GF-D8 (cell line): ENCODE data around the gene HOXD10.

Source experiments
- DNase-seq: peaks from one replicate; lab custom pipeline; 2025; lab: John Stamatoyannopoulos, UW

Gene HOXD10

DNA sequence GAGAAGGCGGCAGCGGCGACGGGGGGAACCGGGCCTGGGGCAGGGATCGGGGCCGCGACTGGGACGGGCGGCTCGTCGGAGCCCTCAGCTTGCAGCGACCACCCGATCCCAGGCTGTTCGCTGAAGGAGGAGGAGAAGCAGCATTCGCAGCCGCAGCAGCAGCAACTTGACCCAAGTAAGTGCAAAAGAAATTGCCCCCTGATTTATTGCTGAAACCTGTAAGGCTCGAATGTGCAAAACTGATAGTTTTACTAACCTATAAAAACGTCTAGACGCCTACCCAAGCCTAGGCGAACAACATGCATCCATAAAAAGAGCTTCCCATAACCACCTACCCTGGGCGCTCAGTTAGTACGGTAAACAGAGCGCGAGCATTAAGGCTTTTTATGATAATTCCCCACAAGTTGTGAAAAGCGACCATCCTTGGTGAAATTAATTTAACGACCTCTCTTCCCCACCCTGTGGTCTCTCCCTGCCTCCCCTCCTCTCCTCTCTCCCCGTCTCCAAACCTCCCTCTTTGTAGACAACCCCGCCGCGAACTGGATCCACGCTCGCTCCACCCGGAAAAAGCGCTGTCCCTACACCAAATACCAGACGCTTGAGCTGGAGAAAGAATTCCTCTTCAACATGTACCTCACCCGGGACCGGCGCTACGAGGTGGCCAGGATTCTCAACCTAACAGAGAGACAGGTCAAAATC lies 7.0 kb downstream of the HOXD10 start:
- DNase-seq: no peak

DNA sequence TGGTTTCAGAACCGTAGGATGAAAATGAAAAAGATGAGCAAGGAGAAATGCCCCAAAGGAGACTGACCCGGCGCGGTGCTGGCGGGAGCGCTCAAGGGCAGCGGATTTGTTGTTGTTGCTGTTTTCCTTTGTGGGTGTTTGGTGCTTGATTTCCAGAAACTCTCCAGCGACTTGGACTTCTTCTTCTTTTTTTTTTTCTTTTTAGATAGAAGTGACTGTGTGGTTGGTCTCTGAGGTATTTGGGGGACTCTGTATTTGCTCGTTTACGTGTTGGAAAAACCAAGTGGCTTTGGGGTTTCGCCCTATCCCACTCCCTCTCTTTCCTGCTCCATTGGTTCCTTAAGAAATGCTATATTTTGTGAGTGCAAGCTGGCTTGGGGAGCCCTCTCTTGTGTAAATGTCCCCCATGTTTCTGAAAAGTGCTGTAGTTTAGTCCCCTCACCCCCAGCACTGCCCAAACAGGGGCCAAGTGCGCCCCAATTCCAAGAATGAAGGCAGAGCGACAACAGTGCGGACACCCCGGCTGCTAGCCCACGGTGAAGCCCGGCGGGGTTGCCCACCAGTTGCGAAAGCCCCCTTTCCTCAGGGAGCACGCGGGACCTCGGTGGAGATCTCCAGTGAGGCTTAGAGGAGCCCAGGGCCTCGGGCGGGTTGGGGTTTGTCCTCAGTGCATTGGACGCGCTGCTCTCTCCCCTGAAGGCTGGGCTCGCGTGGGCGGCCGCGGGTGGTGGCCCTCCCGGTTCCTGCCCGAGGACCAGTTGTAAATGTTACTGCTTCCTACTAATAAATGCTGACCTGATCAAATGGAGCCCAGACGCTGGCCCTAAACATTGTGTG lies 7.8 kb downstream of the HOXD10 start:
- no peak for DNase-seq

DNA sequence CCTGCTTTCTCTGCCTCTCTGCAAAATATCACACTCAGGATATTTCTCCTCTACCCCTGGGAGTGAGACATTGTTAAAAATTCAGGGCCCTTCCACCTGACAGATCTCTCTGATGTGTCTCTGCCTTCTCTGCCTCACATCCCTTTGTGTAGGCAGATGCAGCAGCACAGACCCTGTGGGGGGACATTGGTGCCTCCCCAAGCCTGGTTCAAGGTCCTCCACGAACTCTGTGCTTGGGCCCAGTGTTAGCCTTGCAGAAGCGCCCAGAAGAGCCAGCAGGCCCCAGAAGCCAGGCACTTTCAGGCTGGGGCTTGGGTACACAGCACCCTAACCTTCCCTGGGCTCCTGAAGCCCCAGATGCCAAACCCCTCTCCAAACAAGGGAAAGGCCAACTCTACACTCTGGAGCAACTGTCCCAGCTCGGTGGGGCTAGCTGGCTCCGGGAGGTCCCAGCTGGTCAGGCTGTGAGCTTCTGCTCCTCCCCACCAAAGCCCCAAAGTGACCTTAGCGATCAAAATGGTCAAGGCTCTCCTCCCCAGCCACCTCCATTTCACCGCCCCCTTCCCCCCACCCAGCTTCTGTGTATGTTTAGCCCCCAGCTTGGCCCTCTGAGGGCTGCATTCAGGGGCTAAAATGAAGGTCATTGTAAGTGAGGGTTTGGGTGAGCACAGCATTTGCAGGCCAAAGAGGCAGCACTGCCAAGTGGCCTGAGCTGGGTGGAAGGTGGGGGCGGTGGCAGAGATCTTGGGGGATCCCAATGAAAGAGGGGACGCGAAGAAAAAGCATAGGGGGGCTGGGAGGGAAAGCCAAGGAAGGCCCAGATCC lies 8.6 kb downstream of the HOXD10 start:
- DNase-seq: no peak

DNA sequence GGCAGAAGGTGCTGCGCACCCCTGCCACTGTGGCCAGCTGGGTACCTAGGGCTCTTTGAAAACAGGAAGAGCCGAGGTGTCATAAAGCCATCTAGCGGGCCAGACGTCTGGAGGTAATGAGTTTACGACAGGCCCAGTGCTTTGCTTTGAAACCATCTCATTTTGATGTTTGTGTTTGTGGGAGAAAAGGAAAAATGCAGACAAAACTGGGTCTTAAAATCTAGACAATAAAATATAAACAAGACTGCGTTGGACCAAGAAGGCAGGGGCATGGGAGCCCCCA lies 9.1 kb downstream of the HOXD10 start:
- no peak for DNase-seq

DNA sequence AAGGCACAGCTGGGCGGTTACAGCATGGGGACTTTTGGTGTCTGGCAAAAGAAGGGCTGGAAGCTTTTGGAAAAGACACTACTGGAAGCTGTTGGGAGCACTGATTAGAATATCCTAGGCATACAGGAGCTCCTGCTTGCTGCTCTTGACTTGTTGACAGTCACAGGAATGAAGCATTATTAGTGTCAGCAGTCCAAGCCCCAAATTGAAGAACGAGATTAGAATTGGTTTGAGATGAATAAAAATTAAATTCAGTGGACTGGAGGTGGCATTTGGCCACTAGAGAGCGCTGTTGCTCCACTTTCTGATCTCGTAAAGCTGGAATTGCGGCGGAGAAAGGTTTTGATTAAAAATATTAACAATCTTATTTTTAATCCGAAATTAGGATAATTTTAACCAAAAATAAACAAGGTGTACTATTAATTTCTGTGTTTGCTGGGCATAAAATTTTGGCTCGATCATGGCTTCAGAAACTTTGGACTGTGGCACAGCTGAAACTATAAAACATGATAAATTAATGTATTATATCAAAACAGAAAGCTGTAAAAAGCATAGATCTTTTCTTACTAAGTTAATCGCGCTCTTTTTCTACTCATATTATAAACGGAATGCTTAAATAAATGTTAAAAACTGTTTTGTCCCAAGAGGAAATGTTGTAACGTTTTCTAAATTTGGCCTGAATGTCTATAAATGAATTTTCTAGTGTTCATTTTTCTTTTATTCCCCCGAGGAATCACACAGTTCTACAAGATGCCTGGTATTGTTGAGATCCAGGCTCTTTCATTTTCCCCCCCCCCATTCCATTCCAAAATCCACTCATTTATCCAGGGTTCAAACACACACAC lies 10.6 kb downstream of the HOXD10 start:
- DNase-seq: no peak

DNA sequence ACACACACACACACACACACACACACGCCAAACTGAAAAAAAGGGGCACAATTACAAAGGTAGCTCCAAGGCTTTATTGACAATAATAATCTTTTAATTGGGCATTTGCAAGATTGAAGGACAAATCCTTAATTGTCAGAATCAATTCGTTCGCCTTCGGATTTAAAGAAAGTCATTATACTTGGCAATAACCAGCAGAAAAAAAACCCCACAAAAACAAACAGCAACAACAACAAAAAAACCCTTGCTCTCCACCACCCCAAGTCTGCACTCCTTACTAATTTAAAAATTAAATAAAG lies 11.1 kb downstream of the HOXD10 start:
- no peak for DNase-seq

DNA sequence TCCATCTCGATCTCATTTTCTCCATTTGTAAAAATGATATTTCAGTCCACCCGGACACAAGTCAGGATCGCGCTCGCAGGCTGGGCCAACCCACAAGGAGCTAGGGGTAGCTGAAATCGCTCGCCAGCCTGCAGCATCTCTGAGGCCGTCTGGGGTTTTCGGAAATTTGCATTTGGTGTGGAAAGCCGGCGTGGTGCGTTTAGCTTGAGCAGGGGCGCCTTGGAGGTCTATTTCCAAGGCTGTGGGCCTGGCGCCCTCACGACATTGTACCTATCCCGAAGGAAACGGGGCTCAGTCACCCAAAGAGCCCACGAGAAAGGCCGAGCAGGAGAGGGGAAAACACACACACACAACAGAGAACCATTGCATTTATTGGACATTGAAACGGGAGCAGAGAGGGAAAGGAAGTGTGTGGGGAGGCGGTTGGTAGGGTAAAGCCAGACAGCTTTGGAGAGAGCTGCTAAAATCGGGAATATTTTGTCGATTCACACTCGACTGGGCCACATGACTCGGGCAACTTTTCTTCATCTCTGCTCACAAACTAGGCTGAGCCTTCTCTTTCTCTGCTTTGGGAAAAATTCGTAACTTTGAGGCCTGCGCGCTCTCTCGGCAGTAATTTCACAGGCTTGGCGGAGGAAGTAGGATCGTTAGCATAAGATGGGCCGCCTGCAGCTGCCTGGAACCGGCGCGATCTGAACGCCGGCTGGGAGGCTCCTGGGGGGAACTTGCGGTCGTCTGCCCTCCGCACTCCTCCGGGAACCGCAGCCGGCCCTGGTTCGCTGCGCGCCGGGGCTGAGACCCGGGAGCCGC lies 11.8 kb downstream of the HOXD10 start:
- no peak for DNase-seq

DNA sequence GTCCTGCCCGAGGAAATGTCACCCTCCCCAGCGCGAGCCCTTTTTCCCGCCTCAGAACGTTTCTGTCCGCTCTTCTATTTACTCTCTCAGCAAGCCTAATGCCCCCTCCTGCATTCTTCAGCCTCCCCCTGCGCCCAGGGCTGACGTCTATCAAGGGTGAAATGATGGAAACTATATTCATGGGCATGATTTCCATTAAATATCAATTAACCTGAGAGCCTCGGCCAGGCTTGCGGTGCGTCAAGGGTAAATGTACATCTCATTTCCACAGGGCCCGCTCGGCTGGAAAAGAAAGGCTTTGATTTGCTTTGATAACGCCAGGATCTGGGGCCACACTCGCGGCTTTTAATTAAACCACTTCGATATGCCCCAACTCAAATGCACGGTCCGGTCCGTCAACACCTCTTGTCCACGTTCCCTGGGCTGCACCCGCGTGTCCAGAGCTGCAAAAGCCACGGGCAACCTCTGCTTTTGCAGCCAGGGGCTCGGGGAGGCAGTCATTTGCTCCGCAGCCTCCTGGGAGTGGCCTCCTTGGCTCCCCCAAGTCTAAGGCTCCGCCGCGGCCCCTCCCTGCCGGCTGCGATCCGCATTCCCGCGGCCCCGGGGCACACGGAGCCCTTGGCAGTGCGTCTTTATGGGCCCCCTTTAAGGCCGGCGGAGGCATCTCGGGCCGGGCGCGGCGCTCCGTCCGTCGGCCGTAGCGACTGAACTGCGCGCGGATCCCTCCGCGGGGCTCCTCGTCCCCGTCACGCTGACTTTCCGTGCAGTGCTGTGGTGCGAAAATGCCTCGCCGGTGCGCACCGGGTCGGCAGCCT lies 12.6 kb downstream of the HOXD10 start, which contains the start of gene HOXD8:
Gene HOXD8 (plus strand): TSS at position 724 of the 815 bp plus-strand sequence. CDS start 662 bp downstream, outside the sequence.
- no peak for DNase-seq

DNA sequence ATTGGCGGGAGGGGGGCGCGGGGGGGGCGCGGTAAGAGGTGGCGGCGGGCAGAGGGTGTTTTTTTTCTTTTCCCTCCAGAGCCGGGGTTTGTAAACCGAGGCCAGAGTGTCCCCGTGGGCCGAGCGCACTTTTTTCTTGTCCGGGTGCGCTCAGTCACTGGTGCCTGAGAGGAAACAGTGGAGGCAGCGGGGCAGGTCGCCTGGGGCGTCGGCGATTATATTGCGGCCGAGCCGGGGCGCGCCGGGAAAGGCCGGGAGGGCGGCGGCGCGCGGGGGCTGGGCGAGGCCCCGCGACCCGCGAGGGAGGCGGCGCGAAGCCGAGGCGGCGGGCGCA lies 13.2 kb downstream of the HOXD10 start:
- DNase-seq: no peak

DNA sequence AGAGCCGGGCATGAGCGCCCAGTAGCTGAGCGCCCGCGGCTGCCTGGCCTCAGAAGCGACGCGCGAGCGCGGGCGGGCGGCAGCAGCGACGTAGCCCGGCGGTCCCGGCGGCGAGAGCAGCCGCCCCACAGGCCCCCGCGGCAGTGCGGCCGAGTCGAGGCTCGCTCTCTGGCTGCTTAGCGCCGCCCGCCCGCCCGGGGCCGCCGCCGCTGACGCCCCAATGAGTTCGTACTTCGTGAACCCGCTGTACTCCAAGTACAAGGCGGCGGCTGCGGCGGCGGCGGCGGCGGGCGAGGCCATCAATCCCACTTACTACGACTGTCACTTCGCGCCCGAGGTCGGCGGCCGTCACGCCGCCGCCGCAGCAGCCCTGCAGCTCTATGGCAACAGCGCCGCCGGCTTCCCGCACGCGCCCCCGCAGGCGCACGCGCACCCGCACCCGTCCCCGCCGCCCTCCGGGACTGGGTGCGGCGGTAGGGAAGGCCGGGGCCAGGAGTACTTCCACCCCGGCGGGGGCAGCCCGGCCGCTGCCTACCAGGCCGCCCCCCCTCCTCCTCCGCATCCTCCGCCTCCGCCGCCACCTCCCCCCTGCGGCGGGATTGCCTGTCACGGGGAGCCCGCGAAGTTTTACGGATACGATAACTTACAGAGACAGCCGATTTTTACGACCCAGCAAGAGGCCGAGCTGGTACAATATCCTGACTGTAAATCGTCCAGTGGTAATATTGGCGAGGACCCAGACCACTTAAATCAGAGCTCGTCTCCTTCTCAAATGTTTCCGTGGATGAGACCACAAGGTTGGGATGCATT lies 13.8 kb downstream of the HOXD10 start:
- no peak for DNase-seq

DNA sequence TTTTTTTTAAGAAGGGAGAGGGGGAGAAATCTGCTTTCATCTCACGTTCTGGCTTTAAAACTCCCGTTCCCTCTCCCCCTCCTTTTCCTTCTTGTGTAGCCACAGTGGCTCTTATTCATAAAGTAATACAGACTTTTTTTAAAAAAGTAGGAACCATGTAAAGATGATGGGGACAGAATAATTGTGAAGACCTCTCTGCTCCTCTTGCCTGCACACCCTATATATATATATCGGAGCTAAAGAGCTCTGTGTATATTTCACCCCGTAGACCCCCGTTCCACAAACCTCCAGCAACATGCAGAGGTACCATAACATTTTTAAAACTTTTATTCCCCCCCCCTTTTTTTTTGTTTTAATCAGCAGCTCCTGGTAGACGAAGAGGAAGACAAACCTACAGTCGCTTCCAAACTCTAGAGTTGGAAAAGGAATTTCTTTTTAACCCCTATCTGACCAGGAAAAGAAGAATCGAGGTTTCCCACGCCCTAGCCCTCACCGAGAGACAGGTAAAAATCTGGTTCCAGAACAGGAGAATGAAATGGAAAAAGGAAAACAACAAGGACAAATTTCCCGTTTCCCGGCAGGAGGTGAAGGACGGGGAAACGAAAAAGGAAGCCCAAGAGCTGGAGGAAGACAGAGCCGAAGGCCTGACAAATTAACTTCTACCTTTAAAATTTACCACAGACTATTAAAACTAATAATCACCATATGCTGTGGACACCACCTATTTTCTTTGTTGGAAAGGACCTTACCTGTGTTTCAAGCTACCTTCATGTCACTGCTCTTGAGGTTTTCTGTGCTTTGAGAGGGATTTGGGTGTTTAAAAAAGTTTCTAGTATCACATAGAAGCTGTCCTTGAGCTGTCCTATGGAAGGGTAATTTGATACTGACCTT lies 14.6 kb downstream of the HOXD10 start:
- no peak for DNase-seq

DNA sequence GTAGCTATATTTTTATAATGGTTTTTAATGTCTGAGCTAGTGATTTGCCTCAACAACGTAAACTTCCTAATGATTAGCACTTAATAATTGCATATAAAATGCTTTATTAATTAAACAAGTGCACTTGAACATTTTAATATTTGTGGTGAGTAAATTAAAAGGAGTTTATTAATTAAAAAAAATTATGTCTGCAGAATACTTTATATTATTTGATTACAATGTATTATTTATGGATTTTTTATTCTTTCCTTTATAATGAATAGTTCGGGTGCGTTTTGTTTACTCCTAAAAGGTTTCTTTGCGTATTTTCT lies 15.2 kb downstream of the HOXD10 start:
- no peak for DNase-seq

DNA sequence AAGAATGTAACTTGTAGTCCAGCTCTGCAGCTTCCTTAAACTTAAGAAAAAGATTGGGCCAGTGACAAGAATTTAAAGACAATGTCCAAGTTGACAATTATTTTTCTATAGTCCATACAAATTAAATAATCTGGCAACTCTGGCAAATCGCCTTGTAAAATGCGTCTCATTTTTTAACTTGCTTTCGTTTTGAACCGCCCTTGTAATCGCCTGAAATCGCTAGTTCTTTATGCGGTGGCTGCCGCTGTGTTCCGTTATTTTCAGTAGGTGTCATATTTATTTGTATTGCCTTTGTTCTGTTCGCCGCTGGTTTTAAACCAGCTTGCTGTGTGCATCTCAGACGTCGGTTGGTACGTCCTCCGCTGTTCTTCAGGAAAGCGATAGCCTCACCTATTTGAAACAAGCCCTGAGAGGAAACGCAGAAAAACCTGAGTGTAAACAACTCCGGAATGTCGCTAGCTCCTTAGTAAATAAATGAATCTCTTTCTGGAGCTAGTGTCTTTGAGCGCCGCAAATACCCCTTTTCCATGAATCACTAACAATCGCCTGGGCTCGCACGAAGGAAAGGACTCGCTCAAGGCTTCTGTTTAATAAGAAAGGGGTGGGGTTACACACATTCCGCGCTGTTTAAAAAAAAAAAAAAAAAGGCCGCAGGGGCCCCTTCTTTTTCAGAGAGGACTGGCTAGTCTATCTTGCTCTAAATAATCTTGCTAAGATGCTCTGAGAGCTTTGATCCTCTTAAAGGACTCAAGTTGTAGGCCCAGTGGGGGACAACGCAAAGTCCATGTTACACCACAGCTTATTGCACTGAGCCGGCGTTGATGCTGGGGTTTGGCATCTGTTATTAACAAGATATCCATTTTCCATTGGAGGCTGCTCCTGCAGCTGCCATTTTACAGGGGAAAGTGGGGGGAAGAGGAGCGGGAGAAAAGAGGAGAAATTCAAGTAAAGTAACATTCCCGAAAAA lies 15.9 kb downstream of the HOXD10 start:
- no peak for DNase-seq

DNA sequence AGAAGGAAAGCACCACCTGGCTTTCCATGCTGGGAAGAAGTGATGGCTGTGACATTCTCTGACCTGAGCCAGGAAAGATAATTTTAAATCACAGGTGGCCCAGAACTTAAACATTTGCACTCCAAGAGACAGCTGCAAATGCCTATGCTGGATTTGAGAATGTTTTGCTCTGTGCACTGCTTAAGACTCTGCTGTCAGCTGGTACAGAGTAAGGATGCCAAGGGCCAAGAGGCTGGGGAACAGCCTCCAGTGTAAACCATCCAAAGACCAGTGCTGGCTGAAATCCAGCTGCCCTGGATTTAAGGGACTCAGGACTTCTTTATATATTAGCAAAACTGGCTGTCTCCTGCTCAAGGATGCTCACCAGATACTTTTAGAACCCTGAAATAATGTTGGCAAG lies 16.8 kb downstream of the HOXD10 start:
- no peak for DNase-seq

DNA sequence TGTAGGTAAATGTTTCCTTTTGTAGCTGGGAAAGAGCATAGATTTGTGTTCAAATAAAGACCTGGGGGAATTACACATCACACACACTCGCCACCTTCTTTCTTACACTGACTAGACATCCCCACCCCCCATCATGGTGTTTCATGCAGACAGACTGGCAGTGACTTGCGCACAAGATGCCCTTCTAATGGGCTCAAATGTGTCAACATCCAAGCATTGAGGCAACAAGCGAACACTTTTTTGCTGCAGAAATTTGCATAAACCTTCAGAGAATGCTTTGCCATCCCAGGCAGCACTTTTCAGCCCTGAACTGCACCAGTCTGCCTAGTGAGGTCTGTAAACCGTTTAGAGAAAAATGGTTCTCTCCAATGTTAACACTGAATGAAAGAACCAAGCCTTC lies 17.5 kb downstream of the HOXD10 start:
- no peak for DNase-seq

DNA sequence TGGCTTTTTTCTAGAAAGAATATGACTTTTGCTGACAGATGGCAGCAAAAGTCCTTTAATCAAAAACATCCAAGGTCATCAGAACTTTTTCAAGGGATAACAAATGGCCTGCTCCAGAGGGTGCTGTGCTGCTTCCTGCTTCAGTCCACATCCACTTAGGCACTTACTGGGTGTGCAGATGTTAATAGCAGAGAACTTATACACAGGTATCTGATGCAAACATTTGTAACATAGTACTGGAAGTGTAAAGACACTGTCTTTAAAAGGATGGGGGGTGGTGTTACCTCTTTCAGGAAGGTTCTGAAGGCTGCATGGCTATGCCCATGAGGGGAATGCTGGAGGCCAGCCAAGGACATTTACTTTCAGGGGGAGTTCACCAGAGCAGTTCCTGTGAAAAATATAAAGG lies 18.5 kb downstream of the HOXD10 start:
- DNase-seq: no peak

DNA sequence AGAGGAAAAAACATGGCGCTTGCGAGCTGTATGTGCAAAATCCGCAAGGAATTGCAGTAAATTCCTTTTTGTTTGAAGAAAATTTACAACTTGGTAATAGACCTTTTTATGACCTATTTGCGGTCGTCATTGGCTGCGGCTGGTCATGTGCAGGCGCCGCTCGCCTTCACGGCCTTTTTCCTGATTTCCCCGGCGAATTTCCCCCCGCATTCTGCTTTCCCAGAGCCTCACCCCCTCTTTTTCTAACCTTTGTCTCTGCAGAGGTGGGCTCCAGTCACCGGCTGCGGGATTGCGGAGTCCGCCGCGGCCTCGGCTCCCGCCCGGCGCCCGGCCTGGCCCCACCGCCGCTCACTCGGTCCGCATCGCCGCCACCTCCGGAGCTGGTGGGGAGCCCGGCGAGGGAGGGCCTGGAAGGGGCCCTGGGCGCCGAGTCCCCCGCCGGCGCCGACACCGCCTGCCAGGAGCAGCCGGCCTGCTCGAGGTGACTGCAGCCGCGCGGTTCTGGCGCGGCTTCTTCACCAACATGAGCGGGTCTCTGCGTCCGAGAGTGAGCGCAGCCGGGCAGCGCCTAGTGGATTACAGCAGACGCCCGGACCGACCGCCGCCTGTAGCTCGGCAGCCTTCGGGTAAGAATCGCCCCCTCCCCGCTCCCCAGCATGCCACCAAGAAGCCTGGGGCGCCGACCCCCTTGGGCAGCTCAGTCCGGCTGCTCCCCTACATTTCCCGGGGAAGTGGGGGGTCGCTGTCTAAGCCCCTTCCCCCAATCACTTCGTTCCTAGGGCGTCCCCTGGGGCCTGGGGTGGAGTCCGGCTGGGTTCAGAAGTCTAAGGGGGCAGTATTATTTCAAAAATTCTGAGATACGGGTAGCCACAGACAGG lies 20.0 kb downstream of the HOXD10 start:
- no peak for DNase-seq
